HEK293T (cell line): ENCODE measurements around the gene ILK.

ENCODE experiments used
- ARNT ChIP-seq: fragments of 450-650 bp; IDR thresholded peaks from 2 replicates; pipeline ENCODE4 v1.6.1; 2017; ENCODE audit warnings: mild to moderate bottlenecking
- BHLHE40 ChIP-seq: fragments of 450-650 bp; IDR thresholded peaks from 2 replicates; pipeline ENCODE4 v1.6.1; 2016; ENCODE audit warnings: mild to moderate bottlenecking, moderate library complexity, borderline replicate concordance
- SUZ12 ChIP-seq: fragments of 450-650 bp; IDR thresholded peaks from 2 replicates; pipeline ENCODE4 v1.6.1; 2016; ENCODE audit warnings: mild to moderate bottlenecking
- TARDBP ChIP-seq: fragments of 450-650 bp; IDR thresholded peaks from 2 replicates; pipeline ENCODE4 v1.6.1; 2016
- TF ChIP-seq, protein P1 (sequence below): fragments of 450-650 bp; IDR thresholded peaks from 2 replicates; pipeline ENCODE4 v1.6.1; 2016

DNA sequence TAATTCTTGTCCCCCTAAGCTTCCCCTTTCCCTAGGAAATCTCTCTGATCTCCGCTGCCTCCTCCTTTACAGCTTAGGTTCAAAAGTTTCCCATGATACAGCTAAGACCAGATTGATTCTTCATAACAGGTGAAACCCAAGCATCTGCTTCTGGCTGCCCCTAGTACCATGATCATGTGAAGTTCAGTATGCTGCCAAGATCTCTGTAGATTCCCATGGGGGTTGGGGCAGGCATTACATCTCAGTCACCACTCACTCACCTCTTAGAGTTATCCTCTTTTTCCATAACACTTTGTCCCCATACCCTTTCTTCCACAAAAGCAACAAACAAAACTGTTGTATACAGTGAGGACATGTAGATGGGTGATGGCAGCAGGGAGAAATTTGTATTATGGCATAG is 44.2 kb upstream of the ILK start:
- TF ChIP-seq TARDBP (no peak), BHLHE40 (no peak), SUZ12 (no peak), ARNT (no peak)
- TF ChIP-seq, protein P1, sequence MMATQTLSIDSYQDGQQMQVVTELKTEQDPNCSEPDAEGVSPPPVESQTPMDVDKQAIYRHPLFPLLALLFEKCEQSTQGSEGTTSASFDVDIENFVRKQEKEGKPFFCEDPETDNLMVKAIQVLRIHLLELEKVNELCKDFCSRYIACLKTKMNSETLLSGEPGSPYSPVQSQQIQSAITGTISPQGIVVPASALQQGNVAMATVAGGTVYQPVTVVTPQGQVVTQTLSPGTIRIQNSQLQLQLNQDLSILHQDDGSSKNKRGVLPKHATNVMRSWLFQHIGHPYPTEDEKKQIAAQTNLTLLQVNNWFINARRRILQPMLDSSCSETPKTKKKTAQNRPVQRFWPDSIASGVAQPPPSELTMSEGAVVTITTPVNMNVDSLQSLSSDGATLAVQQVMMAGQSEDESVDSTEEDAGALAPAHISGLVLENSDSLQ: no peak
